Measurements from ENCODE around the gene TSFM.
A peak's percentile ranks its signal among the peaks of the same experiment; 100 is the strongest.

The TSFM gene

DNA sequence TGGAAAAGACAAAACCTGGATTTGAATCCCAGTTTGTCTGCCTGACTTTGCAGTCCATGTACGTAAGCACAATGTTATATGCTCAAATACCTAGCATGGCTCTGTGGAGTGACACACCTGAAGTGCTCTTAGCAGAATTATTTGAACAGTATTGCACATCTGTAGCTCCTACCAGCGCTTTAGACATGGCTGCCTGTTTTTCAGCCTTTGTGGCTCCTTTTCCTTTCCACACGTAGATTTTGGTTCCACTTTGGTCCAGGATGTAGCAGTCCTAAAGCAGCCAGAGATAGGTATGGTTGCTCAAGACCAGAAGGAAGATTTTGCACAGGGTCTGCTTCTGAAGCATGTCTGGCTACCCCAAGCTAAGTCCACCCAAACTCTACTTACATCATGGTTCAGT is 26.8 kb downstream of the TSFM start:
- H3K4me1 ChIP-seq (ENCODE audit: control insufficient read depth, insufficient read depth, low read length): no peaks in the 10 kb centered on the region
- H3K27ac ChIP-seq (ENCODE audit: extremely low read depth, low read depth, low read length): no peak overlapping the region
- H3K36me3 ChIP-seq (ENCODE audit: control insufficient read depth in 2 of 2, insufficient read depth in 1 of 2, low read length in 2 of 2): peaks cover 1 to 52% of the 10 kb centered on the region in 2 experiments; a peak in 2 of 3 replicates
- no peaks in the 10 kb centered on the region for H3K9me3 ChIP-seq (ENCODE audit: control insufficient read depth, insufficient read depth, low read depth, low read length)
- ChIA-PET CTCF (interaction anchor here (0.6 to 1.4 kb wide), 4 partner anchors 10 to 50 kb away, joined by 3 to 5 read pairs (median 3); partner anchors contain the start of gene TSFM), POLR2A (no interaction called here)
- H3K4me3 ChIP-seq (ENCODE audit: low read depth, low read length): no peak overlapping the region
- TF ChIP-seq IKZF3 (tag by site-specific recombination; IDR thresholded peaks at IDR 0.05) (no peak), ZNF48 (tag by site-specific recombination; IDR thresholded peaks at IDR 0.05) (no peak), ZNF394 (tag by site-specific recombination; IDR thresholded peaks at IDR 0.05; ENCODE audit: borderline replicate concordance) (no peak), EGR2 (tag by site-specific recombination; IDR thresholded peaks at IDR 0.05; ENCODE audit: low read depth) (no peak), ZNF664 (tag by site-specific recombination; IDR thresholded peaks at IDR 0.05) (no peak), ZNF623 (tag by site-specific recombination; IDR thresholded peaks at IDR 0.05) (no peak), ZNF404 (tag by site-specific recombination; IDR thresholded peaks at IDR 0.05) (no peak)
- TF ChIP-seq, protein P1, sequence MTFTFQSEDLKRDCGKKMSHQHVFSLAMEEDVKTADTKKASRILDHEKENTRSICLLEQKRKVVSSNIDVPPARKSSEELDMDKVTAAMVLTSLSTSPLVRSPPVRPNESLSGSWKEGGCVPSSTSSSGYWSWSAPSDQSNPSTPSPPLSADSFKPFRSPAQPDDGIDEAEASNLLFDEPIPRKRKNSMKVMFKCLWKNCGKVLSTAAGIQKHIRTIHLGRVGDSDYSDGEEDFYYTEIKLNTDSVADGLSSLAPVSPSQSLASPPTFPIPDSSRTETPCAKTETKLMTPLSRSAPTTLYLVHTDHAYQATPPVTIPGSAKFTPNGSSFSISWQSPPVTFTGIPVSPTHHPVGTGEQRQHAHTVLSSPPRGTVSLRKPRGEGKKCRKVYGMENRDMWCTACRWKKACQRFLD (tag by site-specific recombination; IDR thresholded peaks at IDR 0.05): no peak
- TF ChIP-seq, protein P2, sequence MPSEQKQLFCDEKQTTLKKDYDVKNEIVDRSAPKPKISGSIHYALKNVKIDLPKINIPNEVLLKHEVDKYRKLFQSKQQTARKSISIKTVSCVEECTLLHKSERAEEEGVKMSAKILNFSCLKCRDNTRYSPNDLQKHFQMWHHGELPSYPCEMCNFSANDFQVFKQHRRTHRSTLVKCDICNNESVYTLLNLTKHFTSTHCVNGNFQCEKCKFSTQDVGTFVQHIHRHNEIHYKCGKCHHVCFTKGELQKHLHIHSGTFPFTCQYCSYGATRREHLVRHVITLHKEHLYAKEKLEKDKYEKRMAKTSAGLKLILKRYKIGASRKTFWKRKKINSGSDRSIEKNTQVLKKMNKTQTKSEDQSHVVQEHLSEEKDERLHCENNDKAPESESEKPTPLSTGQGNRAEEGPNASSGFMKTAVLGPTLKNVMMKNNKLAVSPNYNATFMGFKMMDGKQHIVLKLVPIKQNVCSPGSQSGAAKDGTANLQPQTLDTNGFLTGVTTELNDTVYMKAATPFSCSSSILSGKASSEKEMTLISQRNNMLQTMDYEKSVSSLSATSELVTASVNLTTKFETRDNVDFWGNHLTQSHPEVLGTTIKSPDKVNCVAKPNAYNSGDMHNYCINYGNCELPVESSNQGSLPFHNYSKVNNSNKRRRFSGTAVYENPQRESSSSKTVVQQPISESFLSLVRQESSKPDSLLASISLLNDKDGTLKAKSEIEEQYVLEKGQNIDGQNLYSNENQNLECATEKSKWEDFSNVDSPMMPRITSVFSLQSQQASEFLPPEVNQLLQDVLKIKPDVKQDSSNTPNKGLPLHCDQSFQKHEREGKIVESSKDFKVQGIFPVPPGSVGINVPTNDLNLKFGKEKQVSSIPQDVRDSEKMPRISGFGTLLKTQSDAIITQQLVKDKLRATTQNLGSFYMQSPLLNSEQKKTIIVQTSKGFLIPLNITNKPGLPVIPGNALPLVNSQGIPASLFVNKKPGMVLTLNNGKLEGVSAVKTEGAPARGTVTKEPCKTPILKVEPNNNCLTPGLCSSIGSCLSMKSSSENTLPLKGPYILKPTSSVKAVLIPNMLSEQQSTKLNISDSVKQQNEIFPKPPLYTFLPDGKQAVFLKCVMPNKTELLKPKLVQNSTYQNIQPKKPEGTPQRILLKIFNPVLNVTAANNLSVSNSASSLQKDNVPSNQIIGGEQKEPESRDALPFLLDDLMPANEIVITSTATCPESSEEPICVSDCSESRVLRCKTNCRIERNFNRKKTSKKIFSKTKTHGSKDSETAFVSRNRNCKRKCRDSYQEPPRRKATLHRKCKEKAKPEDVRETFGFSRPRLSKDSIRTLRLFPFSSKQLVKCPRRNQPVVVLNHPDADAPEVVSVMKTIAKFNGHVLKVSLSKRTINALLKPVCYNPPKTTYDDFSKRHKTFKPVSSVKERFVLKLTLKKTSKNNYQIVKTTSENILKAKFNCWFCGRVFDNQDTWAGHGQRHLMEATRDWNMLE (tag by site-specific recombination; conservative IDR thresholded peaks at IDR 0.05; ENCODE audit: low read depth): no peak
- TF ChIP-seq, protein P3, sequence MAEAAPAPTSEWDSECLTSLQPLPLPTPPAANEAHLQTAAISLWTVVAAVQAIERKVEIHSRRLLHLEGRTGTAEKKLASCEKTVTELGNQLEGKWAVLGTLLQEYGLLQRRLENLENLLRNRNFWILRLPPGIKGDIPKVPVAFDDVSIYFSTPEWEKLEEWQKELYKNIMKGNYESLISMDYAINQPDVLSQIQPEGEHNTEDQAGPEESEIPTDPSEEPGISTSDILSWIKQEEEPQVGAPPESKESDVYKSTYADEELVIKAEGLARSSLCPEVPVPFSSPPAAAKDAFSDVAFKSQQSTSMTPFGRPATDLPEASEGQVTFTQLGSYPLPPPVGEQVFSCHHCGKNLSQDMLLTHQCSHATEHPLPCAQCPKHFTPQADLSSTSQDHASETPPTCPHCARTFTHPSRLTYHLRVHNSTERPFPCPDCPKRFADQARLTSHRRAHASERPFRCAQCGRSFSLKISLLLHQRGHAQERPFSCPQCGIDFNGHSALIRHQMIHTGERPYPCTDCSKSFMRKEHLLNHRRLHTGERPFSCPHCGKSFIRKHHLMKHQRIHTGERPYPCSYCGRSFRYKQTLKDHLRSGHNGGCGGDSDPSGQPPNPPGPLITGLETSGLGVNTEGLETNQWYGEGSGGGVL (tag by site-specific recombination; IDR thresholded peaks at IDR 0.05): no peak
- TF ChIP-seq, protein P4, sequence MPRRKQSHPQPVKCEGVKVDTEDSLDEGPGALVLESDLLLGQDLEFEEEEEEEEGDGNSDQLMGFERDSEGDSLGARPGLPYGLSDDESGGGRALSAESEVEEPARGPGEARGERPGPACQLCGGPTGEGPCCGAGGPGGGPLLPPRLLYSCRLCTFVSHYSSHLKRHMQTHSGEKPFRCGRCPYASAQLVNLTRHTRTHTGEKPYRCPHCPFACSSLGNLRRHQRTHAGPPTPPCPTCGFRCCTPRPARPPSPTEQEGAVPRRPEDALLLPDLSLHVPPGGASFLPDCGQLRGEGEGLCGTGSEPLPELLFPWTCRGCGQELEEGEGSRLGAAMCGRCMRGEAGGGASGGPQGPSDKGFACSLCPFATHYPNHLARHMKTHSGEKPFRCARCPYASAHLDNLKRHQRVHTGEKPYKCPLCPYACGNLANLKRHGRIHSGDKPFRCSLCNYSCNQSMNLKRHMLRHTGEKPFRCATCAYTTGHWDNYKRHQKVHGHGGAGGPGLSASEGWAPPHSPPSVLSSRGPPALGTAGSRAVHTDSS (tag by site-specific recombination; IDR thresholded peaks at IDR 0.05): no peak
- TF ChIP-seq, protein P5, sequence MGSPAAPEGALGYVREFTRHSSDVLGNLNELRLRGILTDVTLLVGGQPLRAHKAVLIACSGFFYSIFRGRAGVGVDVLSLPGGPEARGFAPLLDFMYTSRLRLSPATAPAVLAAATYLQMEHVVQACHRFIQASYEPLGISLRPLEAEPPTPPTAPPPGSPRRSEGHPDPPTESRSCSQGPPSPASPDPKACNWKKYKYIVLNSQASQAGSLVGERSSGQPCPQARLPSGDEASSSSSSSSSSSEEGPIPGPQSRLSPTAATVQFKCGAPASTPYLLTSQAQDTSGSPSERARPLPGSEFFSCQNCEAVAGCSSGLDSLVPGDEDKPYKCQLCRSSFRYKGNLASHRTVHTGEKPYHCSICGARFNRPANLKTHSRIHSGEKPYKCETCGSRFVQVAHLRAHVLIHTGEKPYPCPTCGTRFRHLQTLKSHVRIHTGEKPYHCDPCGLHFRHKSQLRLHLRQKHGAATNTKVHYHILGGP (tag by site-specific recombination; IDR thresholded peaks at IDR 0.05): no peak

DNA sequence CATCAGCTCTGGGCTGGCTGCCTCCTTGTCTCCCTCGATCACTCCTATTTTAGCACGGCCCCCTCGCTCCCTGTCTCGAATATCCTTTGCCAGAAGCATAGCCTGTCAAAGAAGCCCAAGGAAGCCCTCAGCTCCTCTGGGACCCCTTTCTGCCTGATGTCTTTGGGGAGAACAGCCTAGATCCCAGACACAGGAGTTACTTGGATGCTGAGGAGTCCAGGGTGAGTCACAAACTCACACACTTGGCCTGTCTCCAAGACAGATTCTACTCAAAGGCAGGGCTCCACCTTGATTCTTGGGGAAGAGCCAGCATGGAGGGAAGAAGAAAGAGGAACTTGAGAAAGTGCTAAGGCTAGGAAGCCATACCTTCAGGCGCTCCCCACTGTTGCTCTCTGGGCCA is 27.9 kb downstream of the TSFM start:
- Histone ChIP-seq H3K27ac (ENCODE audit: extremely low read depth, low read depth, low read length) (no peak overlapping the region), H3K9me3 (ENCODE audit: control insufficient read depth, insufficient read depth, low read depth, low read length) (no peaks in the 10 kb centered on the region), H3K36me3 (ENCODE audit: control insufficient read depth in 2 of 2, insufficient read depth in 1 of 2, low read length in 2 of 2) (peaks cover 0 to 52% of the 10 kb centered on the region in 2 experiments; a peak in 2 of 3 replicates), H3K4me3 (ENCODE audit: low read depth, low read length) (no peak overlapping the region), H3K4me1 (ENCODE audit: control insufficient read depth, insufficient read depth, low read length) (no peaks in the 10 kb centered on the region)
- ChIA-PET CTCF (interaction anchor here (0.7 to 1.5 kb wide), 2 partner anchors 10 to 28 kb away, joined by 3 to 4 read pairs; partner anchors contain the start of gene TSFM), POLR2A (no interaction called here)
- TF ChIP-seq, protein P6, sequence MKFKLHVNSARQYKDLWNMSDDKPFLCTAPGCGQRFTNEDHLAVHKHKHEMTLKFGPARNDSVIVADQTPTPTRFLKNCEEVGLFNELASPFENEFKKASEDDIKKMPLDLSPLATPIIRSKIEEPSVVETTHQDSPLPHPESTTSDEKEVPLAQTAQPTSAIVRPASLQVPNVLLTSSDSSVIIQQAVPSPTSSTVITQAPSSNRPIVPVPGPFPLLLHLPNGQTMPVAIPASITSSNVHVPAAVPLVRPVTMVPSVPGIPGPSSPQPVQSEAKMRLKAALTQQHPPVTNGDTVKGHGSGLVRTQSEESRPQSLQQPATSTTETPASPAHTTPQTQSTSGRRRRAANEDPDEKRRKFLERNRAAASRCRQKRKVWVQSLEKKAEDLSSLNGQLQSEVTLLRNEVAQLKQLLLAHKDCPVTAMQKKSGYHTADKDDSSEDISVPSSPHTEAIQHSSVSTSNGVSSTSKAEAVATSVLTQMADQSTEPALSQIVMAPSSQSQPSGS (tag by site-specific recombination; IDR thresholded peaks at IDR 0.05; ENCODE audit: low read depth): no peak
- TF ChIP-seq ZBTB17 (tag by site-specific recombination; IDR thresholded peaks at IDR 0.05): peak; percentile 34; the same call in 1 of the 2 replicates
- TF ChIP-seq ZNF341 (tag by site-specific recombination; IDR thresholded peaks at IDR 0.05; ENCODE audit: low read depth): no peak
- TF ChIP-seq, protein P7, sequence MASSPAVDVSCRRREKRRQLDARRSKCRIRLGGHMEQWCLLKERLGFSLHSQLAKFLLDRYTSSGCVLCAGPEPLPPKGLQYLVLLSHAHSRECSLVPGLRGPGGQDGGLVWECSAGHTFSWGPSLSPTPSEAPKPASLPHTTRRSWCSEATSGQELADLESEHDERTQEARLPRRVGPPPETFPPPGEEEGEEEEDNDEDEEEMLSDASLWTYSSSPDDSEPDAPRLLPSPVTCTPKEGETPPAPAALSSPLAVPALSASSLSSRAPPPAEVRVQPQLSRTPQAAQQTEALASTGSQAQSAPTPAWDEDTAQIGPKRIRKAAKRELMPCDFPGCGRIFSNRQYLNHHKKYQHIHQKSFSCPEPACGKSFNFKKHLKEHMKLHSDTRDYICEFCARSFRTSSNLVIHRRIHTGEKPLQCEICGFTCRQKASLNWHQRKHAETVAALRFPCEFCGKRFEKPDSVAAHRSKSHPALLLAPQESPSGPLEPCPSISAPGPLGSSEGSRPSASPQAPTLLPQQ (tag by site-specific recombination; IDR thresholded peaks at IDR 0.05): 0 out of 2 replicates have a peak, but pooled peaks have one; percentile 24

Data from HEK293 (cell line).